DOHH2 (cell line): ENCODE data around the gene FKBP1A.

Experiments
- H3F3A ChIP-seq: fragments of 200-600 bp; sonication (generic), shearing (Covaris generic); 2 replicates; pipeline ENCODE4 v1.6.0; 2016; ENCODE audit warnings: antibody characterized with exemption, mild to moderate bottlenecking; ENCODE audit not compliant: control insufficient read depth, insufficient read depth
- H3K27ac ChIP-seq: fragments of 200-600 bp; sonication (generic); 2 replicates; pipeline ENCODE4 v1.5.1; 2014; ENCODE audit warnings: low read depth, mild to moderate bottlenecking, low read length, moderate library complexity
- H3K27me3 ChIP-seq: fragments of 200-600 bp; sonication (generic); 2 replicates; pipeline ENCODE4 v1.6.1; 2014; ENCODE audit warnings: mild to moderate bottlenecking, low read length, mixed read lengths; ENCODE audit not compliant: control insufficient read depth
- H3K36me3 ChIP-seq: fragments of 200-600 bp; sonication (generic); 2 replicates; pipeline ENCODE4 v1.6.1; 2014; ENCODE audit warnings: mild to moderate bottlenecking, low read length, moderate library complexity, mixed read lengths; ENCODE audit not compliant: control insufficient read depth
- H3K4me1 ChIP-seq: fragments of 200-600 bp; sonication (generic); 2 replicates; pipeline ENCODE4 v1.6.1; 2014; ENCODE audit warnings: mild to moderate bottlenecking, low read length, mixed read lengths; ENCODE audit not compliant: control insufficient read depth
- H3K4me2 ChIP-seq: fragments of 200-600 bp; sonication (generic); 2 replicates; pipeline ENCODE4 v1.6.0; 2014; ENCODE audit warnings: mild to moderate bottlenecking, low read length, moderate library complexity
- H3K4me3 ChIP-seq: fragments of 200-600 bp; sonication (generic); 2 replicates; pipeline ENCODE4 v1.5.1; 2014; ENCODE audit warnings: mild to moderate bottlenecking, low read length, mixed read lengths
- H3K79me2 ChIP-seq: fragments of 200-600 bp; sonication (generic); 2 replicates; pipeline ENCODE4 v1.6.1; 2014; ENCODE audit warnings: mild to moderate bottlenecking, low read length, mixed read lengths; ENCODE audit not compliant: control insufficient read depth
- H3K9me2 ChIP-seq: fragments of 200-600 bp; sonication (generic); replicated peaks from 2 replicates; pipeline ENCODE4 v1.6.1; 2014; ENCODE audit warnings: mild to moderate bottlenecking, low read length, mixed read lengths; ENCODE audit not compliant: control insufficient read depth
- H3K9me3 ChIP-seq: fragments of 200-600 bp; sonication (generic); 2 replicates; pipeline ENCODE4 v1.6.1; 2014; ENCODE audit warnings: antibody characterized with exemption, low read length, mixed read lengths; ENCODE audit not compliant: control insufficient read depth, insufficient read depth
- H4K20me1 ChIP-seq: fragments of 200-600 bp; sonication (generic); 2 replicates; pipeline ENCODE4 v1.6.0; 2014; ENCODE audit warnings: low read depth, mild to moderate bottlenecking, antibody characterized with exemption, low read length, moderate library complexity; ENCODE audit not compliant: control insufficient read depth, insufficient read depth
- CTCF ChIP-seq: fragments of 200-600 bp; sonication (generic); IDR thresholded peaks from one replicate; pipeline ENCODE4 v1.5.1; 2014; ENCODE audit warnings: antibody characterized with exemption, mild to moderate bottlenecking, low read depth, low read length; ENCODE audit not compliant: poor library complexity, severe bottlenecking
- EZH2phosphoT487 ChIP-seq: fragments of 200-600 bp; sonication (generic); IDR thresholded peaks from 2 replicates; pipeline ENCODE4 v1.6.1; 2017; ENCODE audit warnings: borderline replicate concordance, mild to moderate bottlenecking, antibody characterized with exemption, low read length, moderate library complexity, mixed read lengths

FKBP1A gene

GRCh38 chr20:1323830-1324597, 68.8 kb downstream of the FKBP1A start:
- Histone ChIP-seq H3K36me3 (peaks cover 24% of the 10 kb centered on the region), H3K4me1 (peaks cover 38% of the 10 kb centered on the region), H3K27me3 (no peaks in the 10 kb centered on the region), H3K27ac (no peak overlapping the region), H3K9me2 (no peaks in the 10 kb centered on the region), H3K79me2 (peaks cover 38% of the 10 kb centered on the region), H3K4me3 (peak overlapping the region; percentile 80), H3F3A (no peaks in the 10 kb centered on the region), H4K20me1 (peaks cover 9% of the 10 kb centered on the region), H3K4me2 (peak overlapping the region; percentile 89), H3K9me3 (no peaks in the 10 kb centered on the region)
- TF ChIP-seq CTCF (no peak), EZH2phosphoT487 (no peak)

- peaks cover 32% of the 10 kb centered on the region for H3K4me1 ChIP-seq
- no peak for TF ChIP-seq CTCF
- TF ChIP-seq EZH2phosphoT487, result no peak
Observed at GRCh38 chr20:1323256-1323655, 69.6 kb downstream of the FKBP1A start.

GRCh38 chr20:1322511-1323245, 70.2 kb downstream of the FKBP1A start:
- Histone ChIP-seq H3K36me3 (peaks cover 15% of the 10 kb centered on the region), H3K27ac (no peak overlapping the region), H3K79me2 (peaks cover 25% of the 10 kb centered on the region), H4K20me1 (peaks cover 9% of the 10 kb centered on the region), H3K9me3 (no peaks in the 10 kb centered on the region), H3K9me2 (no peaks in the 10 kb centered on the region), H3K27me3 (peaks cover 6% of the 10 kb centered on the region), H3K4me2 (no peak overlapping the region), H3K4me3 (no peak overlapping the region), H3F3A (no peaks in the 10 kb centered on the region), H3K4me1 (peaks cover 27% of the 10 kb centered on the region)
- TF ChIP-seq EZH2phosphoT487, result no peak
- TF ChIP-seq CTCF, result no peak

More at GRCh38 chr20:1323256-1323655, 69.6 kb downstream of the FKBP1A start:
- Histone ChIP-seq H3K27ac (no peak overlapping the region), H3K9me3 (no peaks in the 10 kb centered on the region), H4K20me1 (peaks cover 9% of the 10 kb centered on the region), H3K36me3 (peaks cover 19% of the 10 kb centered on the region), H3F3A (no peaks in the 10 kb centered on the region), H3K79me2 (peaks cover 31% of the 10 kb centered on the region), H3K27me3 (no peaks in the 10 kb centered on the region; the same call in 1 of the 2 replicates), H3K9me2 (no peaks in the 10 kb centered on the region), H3K4me3 (no peak overlapping the region), H3K4me2 (no peak overlapping the region)
